GM19023 (cell line): ENCODE results near the gene A1CF.

Experiments used
- ATAC-seq: cut with Tn5 transposase; IDR thresholded peaks from one replicate; pipeline ENCODE4 v1.9.1; 2021; ENCODE audit warnings: mild to moderate bottlenecking, moderate library complexity; ENCODE audit not compliant: unreplicated experiment

The A1CF gene

DNA sequence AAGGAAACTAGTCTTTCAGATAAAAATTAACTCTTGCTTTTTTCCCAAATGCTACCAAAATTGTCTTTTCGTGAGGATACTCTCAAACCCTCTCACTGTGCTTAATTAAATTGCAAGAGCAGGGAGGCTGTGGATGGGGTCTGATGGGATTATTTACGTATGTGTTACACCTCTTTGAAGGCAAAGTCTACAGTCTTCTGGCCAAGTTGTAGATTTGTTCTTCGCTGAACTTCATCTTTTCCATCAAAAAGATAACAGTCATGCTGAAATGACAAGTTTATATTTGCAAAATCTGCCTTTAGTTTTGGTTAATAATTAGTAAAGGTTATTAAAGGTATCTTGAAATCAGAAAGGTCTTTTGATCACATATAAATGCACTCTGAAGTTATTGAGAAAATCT is 22.7 kb downstream of the A1CF start:
- ATAC-seq: no peak

DNA sequence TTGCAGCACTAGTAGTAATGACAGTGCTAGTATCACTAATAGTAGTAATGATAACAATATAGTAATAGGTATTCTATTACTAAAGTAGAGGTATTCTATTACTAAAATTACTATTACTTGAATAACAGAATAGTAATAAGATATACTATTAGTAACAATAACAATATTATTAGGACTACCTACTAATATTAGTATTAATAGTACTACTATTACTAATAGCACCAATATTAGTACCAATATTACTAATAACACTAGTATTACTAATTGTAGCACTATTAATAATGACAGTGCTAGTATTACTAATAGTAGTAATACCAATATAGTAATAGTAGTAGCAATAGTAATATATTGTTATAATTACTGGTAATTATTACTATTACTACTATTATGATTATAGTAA is 24.1 kb downstream of the A1CF start:
- no peak for ATAC-seq

DNA sequence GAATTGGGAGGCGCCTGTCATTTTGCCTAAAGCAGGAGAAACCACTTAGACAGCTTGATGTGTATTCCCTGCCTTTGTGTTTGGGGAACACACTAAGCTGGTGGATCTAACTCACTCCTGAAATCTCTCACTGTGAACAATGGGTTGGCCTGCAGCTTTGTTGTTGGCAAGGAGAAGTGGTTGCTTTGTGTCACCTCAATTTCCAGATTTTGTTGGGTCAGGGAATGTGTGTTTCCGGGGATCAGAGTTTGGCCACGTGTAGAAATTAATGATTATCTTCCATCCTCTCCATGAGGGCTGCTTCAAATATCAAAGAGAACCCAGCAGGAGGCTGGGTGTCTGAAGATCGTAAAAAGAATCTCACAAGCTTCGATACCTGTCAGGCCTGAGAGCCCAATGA is 27.8 kb downstream of the A1CF start:
- ATAC-seq: no peak

DNA sequence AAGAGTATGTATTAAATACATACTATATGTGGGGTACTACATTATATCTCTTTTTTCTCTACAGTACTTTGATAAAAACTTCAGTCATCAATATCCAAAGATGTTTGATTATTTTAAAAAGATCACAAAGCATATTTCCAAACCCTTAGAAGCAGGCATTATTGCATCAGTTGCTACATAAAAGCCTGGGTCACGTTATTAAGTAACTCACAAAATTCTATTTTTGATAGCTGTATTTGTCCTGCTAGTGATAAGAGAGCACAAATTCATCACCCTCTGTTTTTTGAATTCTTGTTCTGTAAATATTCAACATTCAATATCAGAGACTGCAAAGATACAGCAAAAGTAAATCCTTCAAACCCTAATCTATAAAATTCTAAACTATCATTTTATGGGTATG is 30.0 kb downstream of the A1CF start:
- no peak for ATAC-seq

DNA sequence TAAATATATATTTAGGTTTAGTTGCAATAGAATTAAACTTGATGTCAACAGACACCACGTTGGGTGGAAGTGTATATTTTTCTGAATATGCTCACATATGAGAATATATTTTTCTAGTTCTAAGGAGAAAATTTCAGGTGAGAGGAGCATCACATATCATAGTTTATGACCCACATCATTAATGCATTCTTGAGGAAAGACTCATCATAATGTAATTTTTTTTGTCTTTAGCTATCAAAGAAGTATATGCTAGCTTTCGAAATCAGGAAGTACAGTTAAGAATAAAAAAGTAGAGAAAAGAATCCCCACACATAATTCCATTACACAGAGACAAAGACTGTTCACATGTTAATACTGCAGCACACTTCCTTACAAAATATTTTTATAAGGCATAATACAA is 30.4 kb downstream of the A1CF start:
- no peak for ATAC-seq

DNA sequence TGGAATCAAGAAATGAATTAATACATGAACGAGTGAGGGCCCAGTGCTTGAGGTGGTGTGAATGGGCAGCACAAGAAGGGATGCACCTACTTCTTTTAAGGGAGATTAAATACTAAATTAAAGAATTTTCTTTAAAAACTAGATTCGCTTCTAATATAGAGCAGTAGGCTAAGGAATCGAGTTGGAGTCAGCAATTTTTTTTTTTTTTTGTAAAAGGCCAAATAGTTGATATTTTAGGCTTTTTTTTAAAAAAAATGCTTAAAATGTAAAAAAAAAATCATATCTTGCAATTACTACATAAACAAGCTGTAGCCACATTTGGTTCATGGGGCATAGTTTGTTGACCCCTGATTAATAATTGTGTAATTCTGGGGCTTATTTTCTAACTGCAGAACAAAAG is 31.9 kb downstream of the A1CF start:
- ATAC-seq: no peak

DNA sequence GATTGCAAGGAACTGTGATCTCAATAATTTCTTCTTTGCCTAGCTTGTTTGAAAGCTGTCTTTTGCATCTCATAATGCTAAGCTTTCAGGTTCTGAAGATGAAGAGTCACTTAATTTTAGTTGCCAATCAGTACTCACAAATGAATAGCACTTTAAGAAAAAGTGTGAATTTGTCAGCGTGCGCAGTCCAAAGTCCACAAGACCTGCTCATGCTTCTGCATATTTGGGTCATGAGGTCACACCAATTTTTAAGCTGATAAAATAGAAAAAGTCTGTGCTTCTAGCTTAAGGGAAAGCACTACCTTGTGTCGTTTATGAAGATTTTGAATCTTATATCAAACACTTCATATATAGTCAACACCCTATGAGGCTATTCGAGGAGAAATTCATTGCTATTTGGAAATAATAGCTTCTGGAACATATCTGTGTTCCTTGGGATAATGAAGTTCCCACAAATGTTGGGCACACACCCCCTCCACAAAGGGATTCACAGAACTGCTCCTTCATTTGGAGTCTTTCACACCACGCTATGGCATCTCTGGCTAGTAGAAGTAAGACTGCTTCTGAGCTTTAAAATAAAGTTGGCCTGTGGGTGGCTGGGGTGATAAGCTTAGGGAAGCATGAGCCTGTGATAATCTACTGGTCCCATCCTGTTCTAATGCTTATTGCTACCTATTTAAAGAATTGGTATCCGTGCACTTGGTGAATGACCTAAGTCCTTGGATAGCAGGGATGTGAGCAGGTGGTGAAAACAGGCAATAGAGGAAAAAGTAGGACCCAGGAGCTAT is 33.3 kb downstream of the A1CF start:
- no peak for ATAC-seq

DNA sequence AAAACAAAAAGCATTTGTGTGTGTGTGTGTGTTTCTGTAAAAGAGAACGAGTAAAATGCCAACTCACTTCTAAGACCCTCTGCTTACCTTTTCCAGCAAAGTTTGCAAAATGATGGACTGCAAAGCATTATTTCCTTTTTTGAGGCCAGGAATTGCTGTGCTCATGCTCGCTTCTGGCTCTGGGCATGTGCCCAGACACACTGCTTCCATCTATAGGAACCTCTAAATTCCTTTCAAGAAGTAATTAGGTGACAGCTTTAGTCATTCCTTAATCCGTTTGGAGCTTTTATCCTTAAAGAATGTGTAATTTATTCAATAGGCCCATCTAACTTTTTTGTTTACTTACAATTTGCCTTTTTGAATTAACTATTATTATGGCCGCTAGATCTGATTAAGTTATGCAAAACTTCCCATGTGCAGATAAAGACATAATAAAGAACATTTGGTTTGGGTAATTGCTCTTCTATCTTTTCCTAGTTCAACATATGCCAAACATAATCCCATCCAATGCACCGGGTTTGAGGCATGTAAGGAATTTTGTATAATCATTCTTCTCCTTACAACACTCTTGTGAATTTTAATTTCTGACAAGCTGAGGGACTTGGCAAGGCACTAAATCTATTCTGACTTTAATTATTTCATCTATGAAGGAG is 34.7 kb downstream of the A1CF start:
- ATAC-seq: no peak

DNA sequence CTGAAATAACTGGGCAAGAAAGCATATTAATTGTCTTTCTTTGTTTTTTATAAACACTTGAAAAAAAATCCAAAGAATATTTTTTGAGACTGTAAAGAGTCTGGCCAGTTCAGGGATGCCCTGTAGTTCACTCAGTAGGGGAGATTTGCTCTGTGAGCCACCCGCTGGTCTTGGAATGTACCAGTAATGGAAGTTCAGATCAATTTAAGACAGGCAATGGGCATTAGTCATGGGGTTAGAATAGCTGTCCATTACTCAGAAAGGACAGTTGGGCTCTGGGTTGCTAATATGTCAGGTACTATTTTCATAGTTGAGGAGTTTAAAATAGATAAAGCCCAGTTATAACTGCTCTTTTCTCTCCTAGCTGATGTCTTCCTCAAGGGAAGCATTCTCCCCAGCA is 38.7 kb downstream of the A1CF start:
- no peak for ATAC-seq

DNA sequence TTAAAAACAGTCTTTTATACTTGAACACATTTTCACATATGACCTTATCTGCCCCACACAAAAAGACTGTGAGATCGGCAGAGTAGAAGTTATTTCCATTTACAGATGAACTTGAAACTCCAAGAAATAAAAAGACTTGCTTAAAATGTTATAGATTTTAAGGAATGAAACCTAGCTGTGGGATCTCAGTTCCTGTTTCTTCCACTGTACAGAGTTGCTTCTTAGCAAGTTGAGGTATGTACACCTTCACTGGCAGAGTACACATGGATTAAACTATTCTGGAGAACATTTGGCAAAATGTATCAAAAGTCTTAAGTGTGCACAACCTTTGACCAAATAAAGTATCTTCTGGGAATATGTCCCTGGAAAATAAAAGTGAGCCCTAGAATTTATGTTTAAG is 48.3 kb downstream of the A1CF start:
- no peak for ATAC-seq

DNA sequence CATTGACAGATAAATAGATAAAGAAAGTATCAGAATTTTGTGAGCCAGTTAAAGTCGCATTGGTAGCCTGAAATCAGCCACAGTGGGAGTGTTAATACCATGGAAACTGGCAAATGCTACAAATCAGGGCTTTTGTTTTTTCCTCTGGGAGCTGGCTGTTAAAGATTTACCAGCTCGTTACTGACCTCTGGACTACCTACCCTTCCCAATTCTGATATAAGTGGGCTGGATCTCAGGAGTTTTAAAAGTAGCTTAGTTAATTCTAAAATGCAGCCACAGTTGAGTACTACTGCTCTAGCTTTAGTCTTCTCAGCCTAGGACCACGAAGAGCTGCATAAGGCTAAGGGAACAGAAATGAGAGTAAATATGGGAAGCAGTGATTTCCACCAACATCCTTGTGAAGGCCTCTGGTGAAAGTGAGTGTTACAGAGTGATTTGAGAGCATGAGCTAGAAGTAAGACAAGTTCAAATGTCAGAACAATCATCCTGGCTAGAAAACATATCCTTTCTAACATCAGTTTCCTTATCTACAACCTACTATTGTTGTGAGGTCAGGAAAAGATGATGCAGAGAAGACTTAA is 53.2 kb downstream of the A1CF start:
- ATAC-seq: no peak

DNA sequence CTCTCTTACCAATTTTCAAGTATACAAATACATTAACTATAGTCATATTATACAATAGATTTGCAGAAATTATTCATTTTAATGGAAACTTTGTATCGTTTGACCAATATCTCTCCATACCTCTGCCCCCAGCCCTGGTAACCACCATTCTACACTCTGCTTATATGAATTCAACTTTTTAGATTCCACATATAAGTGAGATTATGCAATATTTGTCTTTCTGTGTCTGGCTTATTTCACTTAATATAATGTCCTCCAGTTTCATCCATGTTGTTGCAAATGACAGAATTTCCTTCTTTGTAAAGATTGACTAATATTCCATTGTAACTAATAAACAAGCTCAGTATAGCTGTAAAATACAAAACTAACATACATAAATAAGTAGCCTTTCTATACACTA is 55.4 kb downstream of the A1CF start:
- ATAC-seq: no peak

DNA sequence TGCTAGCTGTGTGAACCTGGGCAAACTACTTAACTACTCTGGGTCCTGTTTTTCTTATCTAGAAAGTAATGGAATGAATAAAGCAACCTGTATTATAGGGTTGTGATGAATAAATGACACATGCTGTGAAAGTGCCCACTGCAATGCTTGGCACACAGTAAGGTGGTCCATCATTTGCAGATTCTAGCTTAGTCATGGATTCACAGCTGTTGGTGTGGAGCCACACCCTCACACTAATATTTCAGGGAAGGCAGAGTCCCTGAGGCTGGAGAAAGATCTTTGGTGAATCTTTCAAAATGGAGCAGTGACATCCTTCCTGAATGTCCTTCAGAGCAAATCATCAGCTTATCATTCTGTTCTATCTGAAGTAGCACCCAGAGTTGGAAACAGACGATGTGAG is 60.6 kb downstream of the A1CF start:
- no peak for ATAC-seq

DNA sequence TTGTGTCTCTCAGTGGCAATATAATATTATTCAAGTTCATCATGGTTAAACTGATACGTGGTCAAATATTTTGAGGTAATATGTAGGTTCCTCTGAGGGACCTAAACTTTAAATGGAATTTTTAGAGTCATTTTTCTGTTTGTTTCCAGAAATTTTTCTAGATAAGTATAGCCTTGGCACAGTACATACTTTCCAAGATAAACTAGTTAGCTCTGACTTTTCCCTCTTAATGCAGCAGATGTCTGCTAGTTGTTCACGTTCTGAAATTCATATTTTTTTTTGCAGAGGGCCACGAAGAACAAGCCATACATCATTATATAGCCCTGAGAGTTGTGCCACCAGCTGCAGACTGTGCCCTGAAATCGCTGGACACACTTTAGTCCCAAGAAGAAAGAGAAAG is 61.6 kb downstream of the A1CF start:
- no peak for ATAC-seq

DNA sequence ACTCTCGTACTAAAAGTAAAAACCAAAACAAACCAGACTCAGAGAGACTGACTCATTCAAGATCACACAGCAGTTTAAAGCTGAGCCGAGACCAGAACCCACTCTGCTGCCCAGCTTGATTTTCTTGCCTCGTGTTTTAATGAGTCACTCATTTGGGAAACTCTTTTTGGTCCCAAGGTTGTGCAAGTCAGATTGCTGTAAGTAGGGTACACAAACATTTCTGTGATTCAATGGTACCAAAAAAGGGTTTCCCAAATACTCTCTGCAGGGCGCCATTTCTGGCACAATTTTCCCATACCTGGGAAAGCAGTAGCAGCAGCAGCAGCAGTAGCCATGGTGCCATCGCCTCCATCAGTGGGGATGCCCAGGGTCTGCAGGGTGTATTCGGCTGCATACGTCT is 75.8 kb downstream of the A1CF start:
- ATAC-seq: no peak

DNA sequence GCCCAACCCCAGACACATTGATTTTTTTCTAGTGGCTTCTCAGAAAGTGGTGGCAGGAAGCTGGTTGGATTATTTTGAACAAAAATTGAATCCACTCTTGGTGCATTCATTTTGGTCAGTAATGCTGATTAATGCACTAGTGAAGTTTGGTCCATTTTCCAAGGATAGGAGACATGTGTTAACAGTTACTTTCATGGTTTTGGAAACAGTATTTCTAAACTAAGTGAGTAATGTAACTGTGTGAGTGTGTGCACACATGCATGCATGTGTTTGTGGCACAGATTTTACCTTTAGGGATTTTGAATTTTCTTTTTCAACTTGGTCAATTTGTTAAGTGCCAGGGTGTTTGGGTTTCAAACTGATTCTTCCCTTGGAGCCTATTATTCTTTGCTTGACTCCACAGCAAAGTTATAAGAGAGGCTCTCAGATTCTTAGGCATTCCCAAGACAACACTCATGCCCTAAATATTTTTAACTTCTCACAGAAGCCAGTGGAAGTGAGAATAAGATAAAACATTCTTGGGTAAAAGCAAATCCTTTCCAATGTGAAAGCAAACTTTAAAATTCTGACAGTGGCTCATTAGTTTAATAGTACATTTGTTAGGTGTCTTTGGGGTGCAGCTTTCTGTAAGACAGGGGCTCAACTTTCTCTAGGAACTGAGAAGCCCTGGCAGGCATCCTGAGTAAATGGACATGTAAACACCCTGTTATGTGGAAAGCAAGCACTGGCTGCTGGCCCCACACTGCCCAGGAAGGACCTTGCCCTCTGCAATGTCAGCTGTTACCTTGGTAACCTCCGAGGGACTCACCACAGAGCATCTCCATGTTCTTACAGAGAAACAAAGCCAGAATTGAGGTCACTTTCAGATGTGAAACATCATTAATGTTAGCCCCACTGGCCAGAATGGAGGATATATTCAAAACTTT is 77.3 kb downstream of the A1CF start:
- no peak for ATAC-seq

DNA sequence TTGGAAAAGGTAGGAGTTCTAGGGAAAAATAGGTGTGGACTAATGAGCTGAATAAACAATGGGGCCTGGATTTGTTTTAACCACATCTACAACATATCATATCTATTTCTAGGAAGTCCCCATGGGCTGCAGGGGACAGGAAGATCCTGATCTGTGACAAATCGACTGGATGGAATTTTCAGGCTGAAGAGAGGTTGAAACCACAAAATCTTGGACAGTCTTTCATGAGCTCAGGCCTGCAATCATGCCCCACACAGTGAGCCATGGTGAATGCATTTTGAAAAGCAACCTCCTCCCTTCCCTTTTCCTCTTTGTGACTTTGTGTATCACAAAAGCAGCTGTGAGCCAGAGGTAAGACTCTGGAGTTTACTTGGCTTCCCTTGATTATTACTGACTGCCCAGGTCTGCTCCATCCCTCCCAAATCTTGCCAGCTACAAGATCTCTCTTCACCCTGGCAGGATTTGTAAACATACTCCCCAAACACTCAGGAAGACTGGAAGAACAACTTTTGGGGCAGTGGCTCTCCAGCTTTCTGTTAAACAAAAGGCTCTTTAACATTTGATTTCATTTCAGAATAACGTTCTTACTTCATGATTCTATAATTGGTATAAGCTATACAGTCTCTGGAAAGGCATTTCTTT is 79.3 kb downstream of the A1CF start:
- no peak for ATAC-seq

DNA sequence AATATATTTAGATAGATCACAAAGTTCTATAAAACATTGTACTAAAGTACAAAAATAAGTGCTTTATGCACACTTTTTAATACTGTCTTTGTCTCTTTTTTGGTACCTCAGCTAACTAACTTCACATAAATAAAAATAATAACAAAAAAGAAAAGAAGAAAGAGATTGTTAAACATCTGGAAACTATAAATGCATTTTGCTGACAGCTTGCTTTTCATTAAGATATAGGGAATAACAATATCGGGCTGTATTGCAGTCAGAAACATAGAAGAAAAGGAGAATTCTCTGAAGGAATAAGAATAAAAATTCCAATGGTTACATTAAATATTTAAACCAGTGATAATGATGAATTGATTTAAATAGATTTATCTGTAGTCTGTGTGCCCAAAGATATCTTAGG is 85.8 kb downstream of the A1CF start:
- ATAC-seq: no peak

DNA sequence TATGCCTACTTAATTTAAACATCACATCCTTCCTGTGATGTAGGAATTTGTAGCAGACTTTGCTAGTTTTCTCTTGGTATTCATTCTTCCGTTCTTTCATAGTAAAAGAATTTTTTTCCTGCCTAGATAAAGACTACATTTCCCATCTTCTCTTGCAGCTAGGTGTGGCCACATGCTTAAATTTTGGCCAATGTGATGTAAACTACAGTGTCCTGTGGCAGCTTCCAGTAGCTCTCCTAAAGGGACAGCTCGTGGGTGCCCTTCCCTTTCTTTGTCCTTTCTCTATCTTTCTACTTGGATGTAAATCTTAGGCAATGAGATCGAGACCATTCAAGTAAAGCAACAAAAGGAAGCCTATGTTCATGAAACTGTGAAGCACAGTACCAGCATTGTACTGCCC is 87.1 kb downstream of the A1CF start:
- no peak for ATAC-seq

DNA sequence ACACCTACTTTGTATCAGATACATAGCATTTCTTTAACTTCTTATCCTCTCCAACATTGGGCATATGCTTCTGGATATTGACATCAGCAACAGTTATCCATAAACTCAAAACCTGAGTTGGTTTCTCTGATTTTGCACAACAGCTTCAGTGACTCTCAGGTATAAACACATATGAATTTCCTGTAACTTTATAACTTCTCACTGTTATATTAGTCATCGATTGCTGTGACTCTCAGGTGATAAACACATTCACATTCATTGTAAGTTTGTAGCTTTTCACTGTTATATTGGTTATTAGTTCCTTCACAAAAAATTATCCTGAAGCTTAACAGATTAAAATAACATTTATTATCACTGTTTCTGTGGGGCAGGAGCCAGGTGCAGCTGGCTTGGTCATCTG is 88.7 kb downstream of the A1CF start:
- no peak for ATAC-seq

DNA sequence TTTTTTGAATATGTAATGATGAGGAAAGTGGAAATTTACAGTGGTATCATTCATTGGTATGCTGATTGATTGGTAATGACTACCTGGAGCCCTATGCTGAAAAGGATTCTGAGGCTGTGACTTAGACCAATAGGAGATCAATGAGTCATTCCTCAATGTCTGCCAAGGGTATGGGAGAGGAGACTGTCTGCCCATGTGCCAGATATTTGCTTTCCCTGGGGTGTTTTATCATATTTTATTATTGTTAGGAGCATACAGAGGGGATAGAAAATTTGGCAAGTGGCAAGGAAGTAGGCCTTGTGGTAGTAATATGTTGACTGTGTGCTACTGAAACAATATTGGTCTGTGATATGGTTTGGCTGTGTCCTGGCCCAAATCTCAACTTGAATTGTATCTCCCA is 90.9 kb downstream of the A1CF start:
- no peak for ATAC-seq
